NCI-H128 (cell line): ENCODE measurements around the gene CPD.

Source experiments
- DNase-seq: peaks from one replicate; lab custom pipeline; 2025; ENCODE audit not compliant: unreplicated experiment; lab: John Stamatoyannopoulos, UW

CPD gene

GRCh38 chr17:30493780-30494179 is 115.1 kb downstream of the CPD start:
- DNase-seq = no peak

- DNase-seq = no peak
These were observed 116.9 kb downstream of the CPD start for GRCh38 chr17:30495586-30495985.

DNA sequence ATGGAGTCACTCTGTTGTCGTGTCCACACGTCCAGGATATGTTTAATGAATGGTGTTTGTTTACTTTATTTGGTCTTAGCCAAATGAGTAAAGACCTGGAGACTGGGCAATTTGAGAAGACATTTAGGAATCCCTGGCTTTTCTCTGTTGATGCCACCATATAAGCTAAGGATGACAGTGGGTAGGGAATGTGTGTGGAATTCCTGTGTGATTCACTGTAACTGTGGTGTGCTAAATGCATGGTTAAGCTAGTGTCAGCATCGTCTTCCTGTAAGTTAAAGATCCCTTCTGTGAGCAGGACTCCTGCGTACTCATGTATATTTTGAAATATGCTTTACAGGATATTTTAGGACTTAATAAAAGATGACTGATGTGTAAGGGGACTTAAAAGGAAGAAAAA is 124.8 kb downstream of the CPD start:
- DNase-seq = no peak

- DNase-seq = no peak
These were observed 127.2 kb downstream of the CPD start for GRCh38 chr17:30505868-30506417.

GRCh38 chr17:30506481-30506880 is 127.8 kb downstream of the CPD start:
- DNase-seq = no peak

GRCh38 chr17:30513346-30513745 is 134.6 kb downstream of the CPD start:
- DNase-seq = no peak

DNA sequence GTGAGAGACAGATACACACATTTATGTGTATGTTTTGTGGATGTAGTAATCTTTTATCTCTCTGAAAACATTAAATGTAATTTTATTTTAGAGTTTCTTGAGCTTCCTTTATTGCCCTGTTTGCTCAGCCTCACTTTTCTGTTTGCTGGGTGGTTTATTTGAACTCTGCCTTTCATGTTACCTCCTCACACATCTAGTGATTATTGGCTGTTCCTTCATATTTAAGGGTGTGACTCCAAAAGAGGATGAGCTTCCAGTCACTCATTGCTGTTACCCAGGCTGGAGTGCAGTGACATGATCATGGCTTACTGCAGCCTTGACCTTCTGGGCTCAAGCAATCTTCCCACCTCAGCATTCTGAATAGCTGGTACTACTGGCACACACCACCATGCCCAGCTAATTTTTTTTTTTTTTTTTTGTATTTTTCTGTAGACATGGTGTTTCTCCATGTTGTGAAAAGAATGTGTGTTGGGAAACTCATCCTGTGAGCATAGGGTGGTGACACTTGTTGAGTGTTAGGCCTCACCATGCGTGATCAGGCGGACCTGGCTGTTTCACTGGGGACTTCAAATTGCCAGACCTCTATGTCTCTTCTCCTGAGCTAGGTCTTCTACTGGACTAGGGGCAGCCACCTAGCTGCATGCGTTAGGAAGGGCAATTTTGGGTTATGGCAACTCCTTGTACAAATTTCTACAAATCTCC is 136.3 kb downstream of the CPD start:
- no peak for DNase-seq

GRCh38 chr17:30517786-30518185 is 139.1 kb downstream of the CPD start:
- DNase-seq = no peak

DNA sequence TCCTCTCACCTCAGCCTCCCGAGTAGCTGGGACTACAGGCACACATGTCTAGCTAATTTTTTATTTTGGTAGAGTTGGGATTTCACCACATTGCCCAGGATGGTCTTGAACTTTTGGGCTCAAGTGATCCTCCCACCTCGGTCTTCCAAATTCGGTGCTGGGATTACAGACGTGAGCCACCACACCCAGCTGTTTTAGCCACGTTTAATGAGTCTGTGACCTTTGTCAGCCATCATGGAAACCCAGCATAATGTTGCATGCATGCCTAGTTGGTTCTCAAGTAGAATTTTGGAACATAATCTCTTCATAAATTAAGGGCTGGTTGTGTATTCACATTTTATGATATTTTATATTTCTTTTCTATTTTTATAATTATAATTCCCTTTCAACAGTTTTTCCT is 140.4 kb downstream of the CPD start:
- DNase-seq = no peak
